A549 treated with CpdA at 1 μM for 4 hours (cell line): ENCODE measurements around the gene TIA1. TPM values are rescaled to one million over a fixed set of nuclear protein-coding genes. Genes with fewer than 3 reads are reported as not detected.

ENCODE experiments used
- total RNA-seq: library from RNA; stranded (reverse); fragments of 200-300 nt; extraction: Qiagen RNA extraction; gene quantifications from 5 replicates; pipeline ENCODE4 v1.2.3, GENCODE V29; 2022; ENCODE audit warnings: low read depth

The TIA1 gene
- 40.5 to 53.0 TPM (median 50.9 TPM) in 5 replicates for total RNA-seq

GRCh38 chr2:70248181-70248847 lies at the start of gene TIA1:
TIA1 (minus strand) TSS chr2:70248628; CDS start chr2:70248430, 198 bp downstream.

GRCh38 chr2:70190418-70191243 lies 57.8 kb downstream of the TIA1 start, which contains the start of gene C2orf42:
C2orf42 (minus strand) TSS chr2:70191019; CDS start chr2:70181985, 9,034 bp downstream.

Other genes starting within 250 kb of the TIA1 start
- gene PCBP1, start 161.2 kb downstream of the TIA1 start, total RNA-seq: 381 to 468 TPM (median 436 TPM) in 5 replicates
- gene C2orf42, start 57.6 kb downstream of the TIA1 start, total RNA-seq: 7.7 to 9.0 TPM (median 8.4 TPM) in 5 replicates
- gene PCYOX1, start 9.5 kb upstream of the TIA1 start, total RNA-seq: 34.1 to 44.9 TPM (median 43.7 TPM) in 5 replicates
- 319 to 460 TPM (median 398 TPM) in 5 replicates for gene SNRPG, start 45.1 kb upstream of the TIA1 start, total RNA-seq
- gene FAM136A, start 53.4 kb upstream of the TIA1 start, total RNA-seq: 92.7 to 104 TPM (median 99.5 TPM) in 5 replicates